HG02623 (cell line): ENCODE data around the gene TNFRSF12A.

Source experiments
- ATAC-seq: cut with Tn5 transposase; IDR thresholded peaks from one replicate; pipeline ENCODE4 v1.9.1; 2021; ENCODE audit warnings: moderate library complexity; ENCODE audit not compliant: unreplicated experiment

TNFRSF12A gene

GRCh38 chr16:3020247-3020603 lies at the start of gene TNFRSF12A:
Gene TNFRSF12A (plus strand): TSS chr16:3020368. CDS start chr16:3020398, 30 bp downstream.
- no peak for ATAC-seq

- ATAC-seq = no peak
Observed at GRCh38 chr16:2970563-2970962, 49.6 kb upstream of the TNFRSF12A start.

- no peak for ATAC-seq
Observed at GRCh38 chr16:2971134-2971984, 48.8 kb upstream of the TNFRSF12A start.

GRCh38 chr16:2971985-2972784 lies 48.0 kb upstream of the TNFRSF12A start:
- no peak for ATAC-seq

GRCh38 chr16:2973093-2973492 lies 47.1 kb upstream of the TNFRSF12A start:
- no peak for ATAC-seq

GRCh38 chr16:2973605-2974318 lies 46.4 kb upstream of the TNFRSF12A start:
- no peak for ATAC-seq

- no peak for ATAC-seq
Observed at GRCh38 chr16:2974319-2975056, 45.7 kb upstream of the TNFRSF12A start.

GRCh38 chr16:2975161-2975795 lies 44.9 kb upstream of the TNFRSF12A start:
- no peak for ATAC-seq

GRCh38 chr16:2976201-2976600 lies 44.0 kb upstream of the TNFRSF12A start:
- ATAC-seq = no peak

- no peak for ATAC-seq
Observed at GRCh38 chr16:2976673-2977072, 43.5 kb upstream of the TNFRSF12A start.

GRCh38 chr16:2977440-2977839 lies 42.7 kb upstream of the TNFRSF12A start:
- ATAC-seq = no peak

- no peak for ATAC-seq
Observed at GRCh38 chr16:2979669-2980226, 40.4 kb upstream of the TNFRSF12A start.

GRCh38 chr16:2980227-2981176 lies 39.7 kb upstream of the TNFRSF12A start, which contains the start of gene PKMYT1:
Gene PKMYT1 (minus strand): TSS chr16:2980446. CDS start chr16:2979657, 789 bp downstream.
- peak; percentile 65 for ATAC-seq

GRCh38 chr16:2981177-2981898 lies 38.8 kb upstream of the TNFRSF12A start:
- ATAC-seq = no peak

- no peak for ATAC-seq
Observed at GRCh38 chr16:2981899-2982250, 38.3 kb upstream of the TNFRSF12A start.

GRCh38 chr16:2982402-2982801 lies 37.8 kb upstream of the TNFRSF12A start:
- ATAC-seq = no peak

- no peak for ATAC-seq
Observed at GRCh38 chr16:2983706-2984136, 36.4 kb upstream of the TNFRSF12A start.

GRCh38 chr16:2985462-2985861 lies 34.7 kb upstream of the TNFRSF12A start:
- no peak for ATAC-seq
